Endothelial cell (in vitro differentiated cells): ENCODE results near the gene MCF2L2. TPM values are rescaled to one million over a fixed set of nuclear protein-coding genes. Genes with fewer than 3 reads are reported as not detected.
"Not testable (repeated sequence)": the region's sequence is repeated elsewhere in the genome, so short reads cannot be mapped to it uniquely, and the experiment has no call there.

ENCODE experiments used
- DNase-seq: peaks from one replicate; pipeline ENCODE4 v3.0.0; 2021; ENCODE audit warnings: low spot score
- H3K27ac Mint-ChIP-seq: one replicate; pipeline ENCODE4 v1.8.0; 2021; ENCODE audit warnings: mixed read lengths, inconsistent platforms; ENCODE audit not compliant: unreplicated experiment
- H3K27me3 Mint-ChIP-seq: one replicate; pipeline ENCODE4 v1.8.0; 2021; ENCODE audit warnings: mild to moderate bottlenecking, moderate library complexity, mixed read lengths, inconsistent platforms; ENCODE audit not compliant: unreplicated experiment
- H3K36me3 Mint-ChIP-seq: one replicate; pipeline ENCODE4 v1.8.0; 2021; ENCODE audit warnings: mild to moderate bottlenecking, low read depth, mixed read lengths, inconsistent platforms; ENCODE audit not compliant: unreplicated experiment
- H3K4me1 Mint-ChIP-seq: one replicate; pipeline ENCODE4 v1.8.0; 2021; ENCODE audit warnings: mild to moderate bottlenecking, mixed read lengths, inconsistent platforms; ENCODE audit not compliant: unreplicated experiment
- H3K4me3 Mint-ChIP-seq: one replicate; pipeline ENCODE4 v1.8.0; 2021; ENCODE audit warnings: mild to moderate bottlenecking, mixed read lengths, inconsistent platforms; ENCODE audit not compliant: unreplicated experiment
- H3K9me3 Mint-ChIP-seq: one replicate; pipeline ENCODE4 v1.8.0; 2021; ENCODE audit warnings: mixed read lengths, inconsistent platforms; ENCODE audit not compliant: unreplicated experiment
- total RNA-seq: library from RNA; stranded (reverse); fragmentation: NEBNext Ultra II Directional; extraction: Animal tissue kit (Norgen Biotek cat#: 25700); gene quantifications from one replicate; pipeline ENCODE4 v1.2.1, GENCODE V29; 2021; ENCODE audit not compliant: unreplicated experiment
- TF ChIP-seq, protein P1 (sequence below): fragments of 200-600 bp; sonication (generic); IDR thresholded peaks from one replicate; pipeline ENCODE4 v1.5.0; 2021; ENCODE audit warnings: antibody characterized with exemption; ENCODE audit not compliant: unreplicated experiment

Gene MCF2L2
- total RNA-seq, 1 donor from 2014 or later = 1.8 TPM

DNA sequence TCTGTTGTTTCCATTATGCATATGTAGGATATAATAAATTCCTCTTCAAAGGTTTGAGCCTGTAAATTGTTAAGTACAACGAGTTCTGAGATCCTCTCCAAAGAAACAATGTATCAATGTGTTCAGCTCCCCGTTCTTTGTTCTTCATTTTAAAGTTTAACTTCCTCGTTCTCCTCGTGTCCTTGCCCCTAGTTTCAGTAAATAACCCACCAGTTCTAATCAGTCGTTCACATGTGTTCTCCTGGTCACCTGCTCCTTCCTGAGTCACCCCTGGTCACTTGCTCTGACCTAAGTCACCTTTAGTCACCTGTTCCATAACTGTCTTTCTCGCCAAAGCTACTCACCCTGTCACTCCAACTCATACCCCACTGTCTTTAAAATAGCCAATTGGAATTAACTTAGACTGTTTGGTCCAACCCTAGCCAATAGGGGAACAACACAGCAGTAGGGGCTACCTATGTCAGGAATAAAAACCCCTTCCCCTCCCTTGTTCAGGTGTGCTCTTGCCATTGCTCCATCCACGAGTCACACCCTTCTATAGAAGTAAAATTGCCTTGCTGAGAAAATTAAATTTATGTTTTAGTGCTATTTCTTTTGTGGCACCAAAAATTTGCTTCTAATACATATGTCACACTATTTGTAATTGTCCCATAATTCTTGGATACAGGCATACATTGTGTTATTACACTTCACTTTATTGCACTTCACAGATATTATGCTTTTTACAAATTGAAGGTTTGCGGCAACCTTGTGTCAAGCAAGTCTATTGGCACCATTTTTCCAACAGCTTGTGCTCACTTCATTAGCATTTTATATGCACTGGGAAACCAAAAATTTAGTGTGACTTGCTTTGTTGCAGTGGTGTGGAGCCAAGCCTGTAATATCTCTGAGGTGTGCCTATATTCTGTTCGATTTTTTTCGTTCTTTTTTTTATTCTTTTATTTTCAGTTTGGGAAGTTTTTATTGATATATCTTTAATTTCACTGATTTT lies 15.3 kb upstream of the MCF2L2 start:
- DNase-seq = no peak

DNA sequence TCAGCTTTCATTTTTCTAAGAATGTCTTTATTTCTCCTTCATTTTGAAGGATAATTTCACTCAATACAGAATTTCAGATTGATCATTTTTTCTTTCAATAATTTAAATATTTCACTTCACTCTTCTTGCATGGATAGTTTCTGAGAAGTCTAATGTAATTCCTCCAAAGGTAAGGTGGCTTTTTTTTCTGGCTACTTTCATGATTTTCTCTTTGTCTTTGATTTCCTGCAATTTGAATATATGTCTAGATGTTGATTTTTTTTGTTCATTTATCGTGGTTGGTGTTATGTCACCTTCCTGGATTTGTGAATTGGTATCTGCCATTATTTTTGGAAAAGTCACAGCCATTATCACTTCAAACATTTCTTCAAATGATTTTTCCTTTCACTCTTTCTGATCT lies 14.6 kb upstream of the MCF2L2 start:
- Mint-ChIP-seq H3K4me1 (peaks cover 2% of the 10 kb centered on the region), H3K36me3 (no peaks in the 10 kb centered on the region), H3K4me3 (no peak overlapping the region), H3K27me3 (no peaks in the 10 kb centered on the region), H3K9me3 (peaks cover 6% of the 10 kb centered on the region), H3K27ac (no peak overlapping the region)
- TF ChIP-seq, protein P1, sequence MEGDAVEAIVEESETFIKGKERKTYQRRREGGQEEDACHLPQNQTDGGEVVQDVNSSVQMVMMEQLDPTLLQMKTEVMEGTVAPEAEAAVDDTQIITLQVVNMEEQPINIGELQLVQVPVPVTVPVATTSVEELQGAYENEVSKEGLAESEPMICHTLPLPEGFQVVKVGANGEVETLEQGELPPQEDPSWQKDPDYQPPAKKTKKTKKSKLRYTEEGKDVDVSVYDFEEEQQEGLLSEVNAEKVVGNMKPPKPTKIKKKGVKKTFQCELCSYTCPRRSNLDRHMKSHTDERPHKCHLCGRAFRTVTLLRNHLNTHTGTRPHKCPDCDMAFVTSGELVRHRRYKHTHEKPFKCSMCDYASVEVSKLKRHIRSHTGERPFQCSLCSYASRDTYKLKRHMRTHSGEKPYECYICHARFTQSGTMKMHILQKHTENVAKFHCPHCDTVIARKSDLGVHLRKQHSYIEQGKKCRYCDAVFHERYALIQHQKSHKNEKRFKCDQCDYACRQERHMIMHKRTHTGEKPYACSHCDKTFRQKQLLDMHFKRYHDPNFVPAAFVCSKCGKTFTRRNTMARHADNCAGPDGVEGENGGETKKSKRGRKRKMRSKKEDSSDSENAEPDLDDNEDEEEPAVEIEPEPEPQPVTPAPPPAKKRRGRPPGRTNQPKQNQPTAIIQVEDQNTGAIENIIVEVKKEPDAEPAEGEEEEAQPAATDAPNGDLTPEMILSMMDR = no peak
- no peak for DNase-seq

More for the DNA sequence above, 15.3 kb upstream of the MCF2L2 start:
- Mint-ChIP-seq H3K9me3 (peaks cover 6% of the 10 kb centered on the region), H3K4me1 (peaks cover 6% of the 10 kb centered on the region), H3K36me3 (no peaks in the 10 kb centered on the region), H3K27me3 (no peaks in the 10 kb centered on the region), H3K27ac (no peak overlapping the region), H3K4me3 (no peak overlapping the region)
- TF ChIP-seq, protein P1 = no peak

DNA sequence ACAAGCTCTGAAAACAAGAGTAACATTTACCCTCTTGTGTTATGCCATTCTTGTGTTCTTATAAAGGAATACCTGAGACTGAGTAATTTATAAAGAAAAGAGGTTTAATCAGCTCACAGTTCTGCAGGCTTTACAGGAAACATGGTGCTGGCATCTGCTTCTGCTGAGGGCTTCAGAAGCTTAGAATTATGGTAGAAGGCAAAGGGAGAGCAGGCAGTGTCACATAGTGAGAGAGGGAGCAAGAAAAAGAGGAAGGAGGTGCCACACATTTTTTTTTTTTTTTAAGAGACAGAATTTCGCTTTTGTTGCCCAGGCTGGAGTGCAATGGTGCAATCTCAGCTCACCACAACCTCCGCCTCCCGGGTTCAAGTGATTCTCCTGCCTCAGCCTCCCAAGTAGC lies 12.1 kb upstream of the MCF2L2 start:
- not testable (repeated sequence) for H3K36me3 Mint-ChIP-seq, DNase-seq, H3K27me3 Mint-ChIP-seq, H3K4me3 Mint-ChIP-seq, H3K4me1 Mint-ChIP-seq, H3K27ac Mint-ChIP-seq, H3K9me3 Mint-ChIP-seq

DNA sequence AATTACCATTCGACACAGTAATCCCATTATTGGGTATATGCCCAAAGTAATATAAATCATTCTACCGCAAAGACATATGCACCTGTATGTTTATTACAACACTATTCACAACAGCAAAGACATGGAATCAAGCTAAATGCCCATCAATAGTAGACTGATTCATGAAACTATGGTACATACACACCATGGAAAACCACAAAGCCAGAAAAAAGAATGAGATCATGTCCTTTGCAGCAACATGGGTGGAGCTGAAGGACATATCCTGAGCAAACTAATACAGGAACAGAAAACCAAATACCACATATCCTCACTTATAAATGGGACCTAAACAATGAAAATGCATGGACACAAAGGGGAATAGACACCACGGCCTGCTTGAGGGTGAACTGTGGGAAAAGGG lies 11.1 kb upstream of the MCF2L2 start:
- DNase-seq = no peak
- TF ChIP-seq, protein P1 = no peak
- H3K9me3 Mint-ChIP-seq = peaks cover 6% of the 10 kb centered on the region
- H3K4me3 Mint-ChIP-seq = no peak overlapping the region
- H3K36me3 Mint-ChIP-seq = no peaks in the 10 kb centered on the region
- no peaks in the 10 kb centered on the region for H3K4me1 Mint-ChIP-seq
- no peak overlapping the region for H3K27ac Mint-ChIP-seq
- H3K27me3 Mint-ChIP-seq = peaks cover 2% of the 10 kb centered on the region

DNA sequence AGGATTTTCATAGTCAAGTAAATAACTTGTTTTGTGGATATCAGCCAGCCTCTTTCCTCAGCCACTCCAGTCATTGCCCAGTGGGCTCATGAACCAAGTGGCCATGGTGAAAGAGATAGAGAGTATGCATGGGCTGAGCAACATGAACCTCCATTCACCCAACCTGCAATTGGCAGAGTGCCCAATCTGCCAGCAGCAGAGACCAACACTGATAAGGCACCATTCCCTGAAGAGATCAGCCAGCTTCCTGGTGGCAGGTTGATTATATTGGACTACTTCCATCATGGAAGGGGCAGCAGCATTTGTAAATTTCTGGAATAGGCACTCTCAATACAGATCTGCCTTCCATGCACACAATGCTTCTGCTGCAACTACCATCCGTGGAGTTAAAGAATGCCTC lies 10.3 kb upstream of the MCF2L2 start:
- H3K4me3 Mint-ChIP-seq = no peak overlapping the region
- no peak overlapping the region for H3K27ac Mint-ChIP-seq
- H3K27me3 Mint-ChIP-seq = peaks cover 2% of the 10 kb centered on the region
- no peaks in the 10 kb centered on the region for H3K36me3 Mint-ChIP-seq
- peaks cover 6% of the 10 kb centered on the region for H3K9me3 Mint-ChIP-seq
- no peaks in the 10 kb centered on the region for H3K4me1 Mint-ChIP-seq
- TF ChIP-seq, protein P1 = no peak
- DNase-seq = no peak
